ENCODE data around the gene CHL1.

- no peak for TF ChIP-seq MAX (IDR thresholded peaks at IDR 0.05)
- no peak for TF ChIP-seq EGR1 (IDR thresholded peaks at IDR 0.05)
- no peak for TF ChIP-seq REST (IDR thresholded peaks at IDR 0.05; ENCODE audit: low read depth)
- TF ChIP-seq TAF1 (IDR thresholded peaks at IDR 0.05; ENCODE audit: low read depth): no peak
- no peak for TF ChIP-seq CEBPB (IDR thresholded peaks at IDR 0.05)
Observed at GRCh38 chr3:204102-204501, 7.5 kb downstream of the CHL1 start.

Measured in Ishikawa (cell line).